ENCODE results near the gene INSC.

- TF ChIP-seq CTCF (IDR thresholded peaks at IDR 0.05; ENCODE audit: poor library complexity) (no peak), EZH2phosphoT487 (IDR thresholded peaks at IDR 0.05; ENCODE audit: low read depth, severe bottlenecking, unreplicated experiment) (no peak)
Observed at GRCh38 chr11:15189189-15189588, 74.5 kb downstream of the INSC start.
